ENCODE data around the gene SH2B3.

The SH2B3 gene

GRCh38 chr12:111417290-111417689 lies 11.6 kb downstream of the SH2B3 start:
- Histone ChIP-seq H3K36me3 (ENCODE audit: insufficient read depth, low read length) (no peaks in the 10 kb centered on the region), H3K9me3 (ENCODE audit: low read length) (no peaks in the 10 kb centered on the region), H2AFZ (ENCODE audit: low read depth, low read length) (no peak overlapping the region), H3K4me3 (ENCODE audit: low read length) (no peak overlapping the region), H3K27me3 (ENCODE audit: insufficient read depth, low read length) (no peaks in the 10 kb centered on the region), H3K4me1 (ENCODE audit: insufficient read depth, low read length) (peaks cover 10% of the 10 kb centered on the region)

DNA sequence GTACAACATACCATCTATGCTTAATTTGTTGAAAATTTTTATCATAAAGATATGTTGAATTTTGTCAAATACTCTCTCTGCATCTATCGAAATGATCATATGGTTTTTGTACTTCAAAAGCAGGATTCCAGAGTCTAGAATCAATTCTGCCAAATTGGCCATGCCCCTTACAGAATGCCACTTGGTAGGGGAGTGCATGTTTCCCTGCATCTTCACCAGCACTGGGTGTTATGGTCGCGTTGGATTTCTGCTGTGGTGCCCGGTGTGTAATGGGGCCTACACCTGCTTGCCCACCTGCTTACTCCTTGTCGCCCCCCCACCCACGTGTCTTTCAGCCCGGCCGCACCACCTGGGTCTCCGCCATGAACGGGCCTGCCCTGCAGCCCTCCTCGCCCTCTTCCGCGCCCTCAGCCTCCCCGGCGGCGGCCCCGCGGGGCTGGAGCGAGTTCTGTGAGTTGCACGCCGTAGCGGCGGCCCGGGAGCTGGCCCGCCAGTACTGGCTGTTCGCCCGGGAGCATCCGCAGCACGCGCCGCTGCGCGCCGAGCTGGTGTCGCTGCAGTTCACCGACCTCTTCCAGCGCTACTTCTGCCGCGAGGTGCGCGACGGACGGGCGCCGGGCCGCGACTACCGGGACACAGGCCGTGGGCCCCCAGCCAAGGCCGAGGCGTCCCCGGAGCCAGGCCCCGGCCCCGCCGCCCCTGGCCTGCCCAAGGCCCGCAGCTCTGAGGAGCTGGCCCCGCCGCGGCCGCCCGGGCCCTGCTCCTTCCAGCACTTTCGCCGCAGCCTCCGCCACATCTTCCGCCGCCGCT lies 12.3 kb downstream of the SH2B3 start:
- H3K4me1 ChIP-seq (ENCODE audit: insufficient read depth, low read length) = peaks cover 4% of the 10 kb centered on the region
- H3K4me3 ChIP-seq (ENCODE audit: low read length) = no peak overlapping the region
- no peaks in the 10 kb centered on the region for H3K36me3 ChIP-seq (ENCODE audit: insufficient read depth, low read length)
- H3K9me3 ChIP-seq (ENCODE audit: low read length) = no peaks in the 10 kb centered on the region
- H2AFZ ChIP-seq (ENCODE audit: low read depth, low read length) = no peak overlapping the region
- H3K27me3 ChIP-seq (ENCODE audit: insufficient read depth, low read length) = no peaks in the 10 kb centered on the region

GRCh38 chr12:111418594-111418880 lies 12.8 kb downstream of the SH2B3 start:
- Histone ChIP-seq H3K4me3 (ENCODE audit: low read length) (no peak overlapping the region), H3K27me3 (ENCODE audit: insufficient read depth, low read length) (no peaks in the 10 kb centered on the region), H3K36me3 (ENCODE audit: insufficient read depth, low read length) (no peaks in the 10 kb centered on the region), H3K4me1 (ENCODE audit: insufficient read depth, low read length) (peaks cover 2% of the 10 kb centered on the region), H2AFZ (ENCODE audit: low read depth, low read length) (no peak overlapping the region), H3K9me3 (ENCODE audit: low read length) (no peaks in the 10 kb centered on the region)

GRCh38 chr12:111419784-111420183 lies 14.1 kb downstream of the SH2B3 start:
- Histone ChIP-seq H3K4me1 (ENCODE audit: insufficient read depth, low read length) (no peaks in the 10 kb centered on the region), H2AFZ (ENCODE audit: low read depth, low read length) (no peak overlapping the region), H3K9me3 (ENCODE audit: low read length) (no peaks in the 10 kb centered on the region), H3K27me3 (ENCODE audit: insufficient read depth, low read length) (no peaks in the 10 kb centered on the region), H3K4me3 (ENCODE audit: low read length) (no peak overlapping the region), H3K36me3 (ENCODE audit: insufficient read depth, low read length) (no peaks in the 10 kb centered on the region)

GRCh38 chr12:111420494-111420893 lies 14.8 kb downstream of the SH2B3 start:
- no peaks in the 10 kb centered on the region for H3K27me3 ChIP-seq (ENCODE audit: insufficient read depth, low read length)
- no peak overlapping the region for H2AFZ ChIP-seq (ENCODE audit: low read depth, low read length)
- H3K4me1 ChIP-seq (ENCODE audit: insufficient read depth, low read length) = no peaks in the 10 kb centered on the region
- H3K36me3 ChIP-seq (ENCODE audit: insufficient read depth, low read length) = no peaks in the 10 kb centered on the region
- no peak overlapping the region for H3K4me3 ChIP-seq (ENCODE audit: low read length)
- H3K9me3 ChIP-seq (ENCODE audit: low read length) = no peaks in the 10 kb centered on the region

GRCh38 chr12:111424189-111424792 lies 18.6 kb downstream of the SH2B3 start:
- no peak overlapping the region for H3K4me3 ChIP-seq (ENCODE audit: low read length)
- H3K9me3 ChIP-seq (ENCODE audit: low read length) = no peaks in the 10 kb centered on the region
- H2AFZ ChIP-seq (ENCODE audit: low read depth, low read length) = no peak overlapping the region
- no peaks in the 10 kb centered on the region for H3K4me1 ChIP-seq (ENCODE audit: insufficient read depth, low read length)
- H3K27me3 ChIP-seq (ENCODE audit: insufficient read depth, low read length) = no peaks in the 10 kb centered on the region
- no peaks in the 10 kb centered on the region for H3K36me3 ChIP-seq (ENCODE audit: insufficient read depth, low read length)

DNA sequence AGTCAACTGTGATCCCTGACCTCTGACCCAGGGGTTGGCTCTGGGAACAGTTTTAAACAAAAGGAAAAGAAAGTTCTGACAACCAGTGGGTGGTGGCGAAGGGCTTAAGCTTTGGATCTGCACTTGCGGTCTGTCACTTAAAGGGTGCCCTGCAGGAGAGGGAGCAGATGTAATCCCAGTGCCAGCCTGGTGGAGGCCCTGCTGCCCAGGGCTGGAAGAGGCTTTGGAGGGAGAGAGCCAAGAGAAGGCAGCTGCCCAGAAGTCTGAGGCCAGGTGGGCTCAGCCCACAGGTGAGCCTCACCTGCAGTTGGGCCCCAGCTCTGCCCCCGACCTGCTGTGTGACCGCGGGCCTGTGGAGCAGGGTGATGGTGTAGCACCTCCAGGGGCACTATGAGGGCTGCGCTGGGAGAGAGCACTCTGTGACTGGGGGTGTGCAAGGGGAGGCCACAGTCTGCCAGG lies 19.1 kb downstream of the SH2B3 start:
- Histone ChIP-seq H3K4me1 (ENCODE audit: insufficient read depth, low read length) (no peaks in the 10 kb centered on the region), H3K27me3 (ENCODE audit: insufficient read depth, low read length) (no peaks in the 10 kb centered on the region), H3K4me3 (ENCODE audit: low read length) (no peak overlapping the region), H3K9me3 (ENCODE audit: low read length) (no peaks in the 10 kb centered on the region), H3K36me3 (ENCODE audit: insufficient read depth, low read length) (no peaks in the 10 kb centered on the region), H2AFZ (ENCODE audit: low read depth, low read length) (no peak overlapping the region)

- no peaks in the 10 kb centered on the region for H3K9me3 ChIP-seq (ENCODE audit: low read length)
Observed at GRCh38 chr12:111425655-111426054, 19.9 kb downstream of the SH2B3 start.

GRCh38 chr12:111426344-111427185 lies 20.8 kb downstream of the SH2B3 start:
- Histone ChIP-seq H3K4me3 (ENCODE audit: low read length) (no peak overlapping the region), H3K4me1 (ENCODE audit: insufficient read depth, low read length) (peaks cover 3% of the 10 kb centered on the region)

More at GRCh38 chr12:111425655-111426054, 19.9 kb downstream of the SH2B3 start:
- Histone ChIP-seq H3K4me3 (ENCODE audit: low read length) (no peak overlapping the region), H3K36me3 (ENCODE audit: insufficient read depth, low read length) (no peaks in the 10 kb centered on the region), H3K27me3 (ENCODE audit: insufficient read depth, low read length) (no peaks in the 10 kb centered on the region), H2AFZ (ENCODE audit: low read depth, low read length) (no peak overlapping the region), H3K4me1 (ENCODE audit: insufficient read depth, low read length) (peaks cover 1% of the 10 kb centered on the region)

DNA sequence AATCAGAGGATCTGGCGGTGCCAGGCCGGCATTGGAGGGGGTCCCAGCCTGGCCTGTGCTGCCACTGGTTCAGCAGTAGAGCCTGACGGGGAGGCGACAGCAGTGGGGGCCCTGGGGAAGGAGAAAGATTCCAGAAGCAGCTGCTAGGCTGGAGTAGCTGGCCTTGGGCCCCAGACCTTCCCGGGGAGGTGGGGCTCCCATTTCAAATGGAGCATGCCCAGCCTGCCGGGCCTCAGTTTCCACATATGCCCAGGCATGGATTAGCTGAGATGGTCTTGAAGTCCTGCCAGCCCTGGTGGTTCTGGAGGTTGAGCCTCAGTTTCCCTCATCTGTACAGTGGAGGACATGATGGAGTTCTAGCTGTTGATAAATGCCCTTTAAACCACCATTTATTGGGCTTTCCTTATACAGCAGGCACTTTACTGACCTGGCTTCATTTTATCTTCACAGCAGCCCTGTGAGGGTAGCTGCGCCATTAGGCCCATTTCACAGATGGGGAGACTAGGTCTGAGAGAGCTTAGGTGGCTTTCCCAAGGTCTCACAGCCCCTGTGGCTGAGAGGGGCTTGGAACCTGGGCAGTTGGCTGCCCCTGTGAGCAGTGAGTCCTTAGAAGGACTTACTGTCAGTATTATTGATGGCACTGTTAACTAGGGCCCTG lies 21.8 kb downstream of the SH2B3 start:
- Histone ChIP-seq H2AFZ (ENCODE audit: low read depth, low read length) (no peak overlapping the region), H3K36me3 (ENCODE audit: insufficient read depth, low read length) (no peaks in the 10 kb centered on the region), H3K4me1 (ENCODE audit: insufficient read depth, low read length) (peaks cover 3% of the 10 kb centered on the region), H3K4me3 (ENCODE audit: low read length) (no peak overlapping the region), H3K27me3 (ENCODE audit: insufficient read depth, low read length) (no peaks in the 10 kb centered on the region), H3K9me3 (ENCODE audit: low read length) (no peaks in the 10 kb centered on the region)

More at GRCh38 chr12:111426344-111427185, 20.8 kb downstream of the SH2B3 start:
- Histone ChIP-seq H2AFZ (ENCODE audit: low read depth, low read length) (no peak overlapping the region), H3K36me3 (ENCODE audit: insufficient read depth, low read length) (no peaks in the 10 kb centered on the region), H3K9me3 (ENCODE audit: low read length) (no peaks in the 10 kb centered on the region), H3K27me3 (ENCODE audit: insufficient read depth, low read length) (no peaks in the 10 kb centered on the region)

- H3K4me1 ChIP-seq (ENCODE audit: insufficient read depth, low read length) = peaks cover 3% of the 10 kb centered on the region
- no peaks in the 10 kb centered on the region for H3K9me3 ChIP-seq (ENCODE audit: low read length)
- no peak overlapping the region for H3K4me3 ChIP-seq (ENCODE audit: low read length)
- H3K27me3 ChIP-seq (ENCODE audit: insufficient read depth, low read length) = no peaks in the 10 kb centered on the region
- H2AFZ ChIP-seq (ENCODE audit: low read depth, low read length) = no peak overlapping the region
- H3K36me3 ChIP-seq (ENCODE audit: insufficient read depth, low read length) = no peaks in the 10 kb centered on the region
Observed at GRCh38 chr12:111428081-111428727, 22.5 kb downstream of the SH2B3 start.

DNA sequence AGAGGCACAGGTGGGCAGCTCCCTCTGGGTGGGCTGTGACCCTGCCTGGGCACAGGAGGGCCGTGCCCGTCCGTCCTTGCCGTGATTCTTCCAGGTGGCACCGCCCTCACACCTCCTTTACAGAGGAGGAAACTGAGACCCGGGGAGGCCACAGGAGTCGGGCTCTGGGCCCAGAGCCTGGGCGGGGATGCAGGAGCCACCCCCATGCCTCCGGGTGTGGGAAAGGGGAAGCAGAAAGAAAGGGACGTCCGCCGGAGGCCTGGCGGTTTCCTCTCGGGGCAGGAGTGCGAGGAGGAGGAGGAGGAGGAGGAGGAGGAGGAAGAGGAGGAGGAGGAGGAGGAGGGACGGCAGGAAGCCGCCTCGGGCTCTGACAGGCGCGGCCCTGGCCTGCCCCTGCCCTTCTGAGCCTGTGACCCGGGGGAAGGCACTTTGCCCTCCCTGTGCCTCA lies 23.0 kb downstream of the SH2B3 start:
- H2AFZ ChIP-seq (ENCODE audit: low read depth, low read length) = no peak overlapping the region
- no peaks in the 10 kb centered on the region for H3K9me3 ChIP-seq (ENCODE audit: low read length)
- peaks cover 3% of the 10 kb centered on the region for H3K4me1 ChIP-seq (ENCODE audit: insufficient read depth, low read length)
- H3K27me3 ChIP-seq (ENCODE audit: insufficient read depth, low read length) = no peaks in the 10 kb centered on the region
- H3K36me3 ChIP-seq (ENCODE audit: insufficient read depth, low read length) = no peaks in the 10 kb centered on the region
- no peak overlapping the region for H3K4me3 ChIP-seq (ENCODE audit: low read length)

Data from neuron (in vitro differentiated cells).